ENCODE results near the gene GTPBP3. TPM values are rescaled to one million over a fixed set of nuclear protein-coding genes. Genes with fewer than 3 reads are reported as not detected.
A peak's percentile ranks its signal among the peaks of the same experiment; 100 is the strongest.

Gene GTPBP3
- total and polyA plus RNA-seq, 9 of the 15 experiments (the other 6 are each of a cell fraction or from before 2014, with no cell fraction given), result 4.9 to 124 (median 22.6) TPM

DNA sequence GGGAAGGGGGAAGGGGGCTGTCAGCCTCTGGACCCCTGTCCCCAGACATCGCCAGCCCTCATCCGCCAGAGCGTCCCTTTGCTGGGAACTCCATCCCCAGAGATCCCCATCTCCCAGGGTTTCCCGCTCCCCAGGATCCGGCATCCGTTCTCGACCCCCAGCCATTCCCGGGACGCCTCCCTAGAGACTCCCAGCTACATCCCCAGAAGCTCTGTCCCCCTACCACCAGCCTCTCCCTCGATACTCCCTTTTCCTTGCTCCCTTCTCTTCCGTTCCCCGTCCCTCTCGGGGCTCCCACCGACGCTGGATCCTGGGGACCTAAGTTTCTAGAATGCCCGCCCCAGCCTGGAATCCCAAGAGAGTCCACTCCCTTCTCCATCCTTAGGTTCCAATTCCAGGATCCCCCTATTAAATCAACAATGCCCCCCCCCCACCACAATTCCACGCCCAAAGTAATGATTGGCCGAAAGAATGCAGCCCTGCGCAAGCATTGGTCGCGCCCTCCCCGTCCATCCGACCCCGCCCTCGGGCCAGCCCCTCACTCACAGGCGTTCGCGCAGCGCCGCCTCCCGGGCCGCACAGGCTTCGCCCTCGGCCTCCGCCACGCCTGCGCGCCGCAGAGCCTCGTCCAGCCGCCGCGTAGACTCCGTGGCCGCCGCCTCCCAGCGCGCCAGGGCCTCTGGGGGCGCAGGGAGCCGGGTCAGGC lies 53.5 kb downstream of the GTPBP3 start (continued):
- TF ChIP-seq RFX1 (IDR thresholded peaks at IDR 0.05) (no peak), CHD4 (IDR thresholded peaks at IDR 0.05; ENCODE audit: insufficient read depth, insufficient replicate concordance, low read depth, low read length, poor library complexity, severe bottlenecking) (no peak), ZBTB1 (CRISPR knock-in tag; IDR thresholded peaks at IDR 0.05; ENCODE audit: borderline replicate concordance, low read depth) (no peak), RHOXF2B (CRISPR knock-in tag; conservative IDR thresholded peaks at IDR 0.05) (no peak), ZNF740 (CRISPR knock-in tag; IDR thresholded peaks at IDR 0.05) (peak; percentile 94), ZNF740 (tag; IDR thresholded peaks at IDR 0.05) (peak in 1 of 2 experiments; percentile 74; a peak in 2 of 4 replicates), ASH1L (IDR thresholded peaks at IDR 0.05; ENCODE audit: borderline replicate concordance, low read depth, partially characterized antibody) (peak; percentile 25), ETS2 (tag; IDR thresholded peaks at IDR 0.05; ENCODE audit: borderline replicate concordance, poor library complexity, severe bottlenecking) (no peak)
- TF ChIP-seq, protein P1, sequence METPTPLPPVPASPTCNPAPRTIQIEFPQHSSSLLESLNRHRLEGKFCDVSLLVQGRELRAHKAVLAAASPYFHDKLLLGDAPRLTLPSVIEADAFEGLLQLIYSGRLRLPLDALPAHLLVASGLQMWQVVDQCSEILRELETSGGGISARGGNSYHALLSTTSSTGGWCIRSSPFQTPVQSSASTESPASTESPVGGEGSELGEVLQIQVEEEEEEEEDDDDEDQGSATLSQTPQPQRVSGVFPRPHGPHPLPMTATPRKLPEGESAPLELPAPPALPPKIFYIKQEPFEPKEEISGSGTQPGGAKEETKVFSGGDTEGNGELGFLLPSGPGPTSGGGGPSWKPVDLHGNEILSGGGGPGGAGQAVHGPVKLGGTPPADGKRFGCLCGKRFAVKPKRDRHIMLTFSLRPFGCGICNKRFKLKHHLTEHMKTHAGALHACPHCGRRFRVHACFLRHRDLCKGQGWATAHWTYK (CRISPR knock-in tag; IDR thresholded peaks at IDR 0.05), result 0 out of 2 replicates have a peak, but pooled peaks have one; percentile 48
- TF ChIP-seq, protein P2, sequence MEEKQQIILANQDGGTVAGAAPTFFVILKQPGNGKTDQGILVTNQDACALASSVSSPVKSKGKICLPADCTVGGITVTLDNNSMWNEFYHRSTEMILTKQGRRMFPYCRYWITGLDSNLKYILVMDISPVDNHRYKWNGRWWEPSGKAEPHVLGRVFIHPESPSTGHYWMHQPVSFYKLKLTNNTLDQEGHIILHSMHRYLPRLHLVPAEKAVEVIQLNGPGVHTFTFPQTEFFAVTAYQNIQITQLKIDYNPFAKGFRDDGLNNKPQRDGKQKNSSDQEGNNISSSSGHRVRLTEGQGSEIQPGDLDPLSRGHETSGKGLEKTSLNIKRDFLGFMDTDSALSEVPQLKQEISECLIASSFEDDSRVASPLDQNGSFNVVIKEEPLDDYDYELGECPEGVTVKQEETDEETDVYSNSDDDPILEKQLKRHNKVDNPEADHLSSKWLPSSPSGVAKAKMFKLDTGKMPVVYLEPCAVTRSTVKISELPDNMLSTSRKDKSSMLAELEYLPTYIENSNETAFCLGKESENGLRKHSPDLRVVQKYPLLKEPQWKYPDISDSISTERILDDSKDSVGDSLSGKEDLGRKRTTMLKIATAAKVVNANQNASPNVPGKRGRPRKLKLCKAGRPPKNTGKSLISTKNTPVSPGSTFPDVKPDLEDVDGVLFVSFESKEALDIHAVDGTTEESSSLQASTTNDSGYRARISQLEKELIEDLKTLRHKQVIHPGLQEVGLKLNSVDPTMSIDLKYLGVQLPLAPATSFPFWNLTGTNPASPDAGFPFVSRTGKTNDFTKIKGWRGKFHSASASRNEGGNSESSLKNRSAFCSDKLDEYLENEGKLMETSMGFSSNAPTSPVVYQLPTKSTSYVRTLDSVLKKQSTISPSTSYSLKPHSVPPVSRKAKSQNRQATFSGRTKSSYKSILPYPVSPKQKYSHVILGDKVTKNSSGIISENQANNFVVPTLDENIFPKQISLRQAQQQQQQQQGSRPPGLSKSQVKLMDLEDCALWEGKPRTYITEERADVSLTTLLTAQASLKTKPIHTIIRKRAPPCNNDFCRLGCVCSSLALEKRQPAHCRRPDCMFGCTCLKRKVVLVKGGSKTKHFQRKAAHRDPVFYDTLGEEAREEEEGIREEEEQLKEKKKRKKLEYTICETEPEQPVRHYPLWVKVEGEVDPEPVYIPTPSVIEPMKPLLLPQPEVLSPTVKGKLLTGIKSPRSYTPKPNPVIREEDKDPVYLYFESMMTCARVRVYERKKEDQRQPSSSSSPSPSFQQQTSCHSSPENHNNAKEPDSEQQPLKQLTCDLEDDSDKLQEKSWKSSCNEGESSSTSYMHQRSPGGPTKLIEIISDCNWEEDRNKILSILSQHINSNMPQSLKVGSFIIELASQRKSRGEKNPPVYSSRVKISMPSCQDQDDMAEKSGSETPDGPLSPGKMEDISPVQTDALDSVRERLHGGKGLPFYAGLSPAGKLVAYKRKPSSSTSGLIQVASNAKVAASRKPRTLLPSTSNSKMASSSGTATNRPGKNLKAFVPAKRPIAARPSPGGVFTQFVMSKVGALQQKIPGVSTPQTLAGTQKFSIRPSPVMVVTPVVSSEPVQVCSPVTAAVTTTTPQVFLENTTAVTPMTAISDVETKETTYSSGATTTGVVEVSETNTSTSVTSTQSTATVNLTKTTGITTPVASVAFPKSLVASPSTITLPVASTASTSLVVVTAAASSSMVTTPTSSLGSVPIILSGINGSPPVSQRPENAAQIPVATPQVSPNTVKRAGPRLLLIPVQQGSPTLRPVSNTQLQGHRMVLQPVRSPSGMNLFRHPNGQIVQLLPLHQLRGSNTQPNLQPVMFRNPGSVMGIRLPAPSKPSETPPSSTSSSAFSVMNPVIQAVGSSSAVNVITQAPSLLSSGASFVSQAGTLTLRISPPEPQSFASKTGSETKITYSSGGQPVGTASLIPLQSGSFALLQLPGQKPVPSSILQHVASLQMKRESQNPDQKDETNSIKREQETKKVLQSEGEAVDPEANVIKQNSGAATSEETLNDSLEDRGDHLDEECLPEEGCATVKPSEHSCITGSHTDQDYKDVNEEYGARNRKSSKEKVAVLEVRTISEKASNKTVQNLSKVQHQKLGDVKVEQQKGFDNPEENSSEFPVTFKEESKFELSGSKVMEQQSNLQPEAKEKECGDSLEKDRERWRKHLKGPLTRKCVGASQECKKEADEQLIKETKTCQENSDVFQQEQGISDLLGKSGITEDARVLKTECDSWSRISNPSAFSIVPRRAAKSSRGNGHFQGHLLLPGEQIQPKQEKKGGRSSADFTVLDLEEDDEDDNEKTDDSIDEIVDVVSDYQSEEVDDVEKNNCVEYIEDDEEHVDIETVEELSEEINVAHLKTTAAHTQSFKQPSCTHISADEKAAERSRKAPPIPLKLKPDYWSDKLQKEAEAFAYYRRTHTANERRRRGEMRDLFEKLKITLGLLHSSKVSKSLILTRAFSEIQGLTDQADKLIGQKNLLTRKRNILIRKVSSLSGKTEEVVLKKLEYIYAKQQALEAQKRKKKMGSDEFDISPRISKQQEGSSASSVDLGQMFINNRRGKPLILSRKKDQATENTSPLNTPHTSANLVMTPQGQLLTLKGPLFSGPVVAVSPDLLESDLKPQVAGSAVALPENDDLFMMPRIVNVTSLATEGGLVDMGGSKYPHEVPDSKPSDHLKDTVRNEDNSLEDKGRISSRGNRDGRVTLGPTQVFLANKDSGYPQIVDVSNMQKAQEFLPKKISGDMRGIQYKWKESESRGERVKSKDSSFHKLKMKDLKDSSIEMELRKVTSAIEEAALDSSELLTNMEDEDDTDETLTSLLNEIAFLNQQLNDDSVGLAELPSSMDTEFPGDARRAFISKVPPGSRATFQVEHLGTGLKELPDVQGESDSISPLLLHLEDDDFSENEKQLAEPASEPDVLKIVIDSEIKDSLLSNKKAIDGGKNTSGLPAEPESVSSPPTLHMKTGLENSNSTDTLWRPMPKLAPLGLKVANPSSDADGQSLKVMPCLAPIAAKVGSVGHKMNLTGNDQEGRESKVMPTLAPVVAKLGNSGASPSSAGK (IDR thresholded peaks at IDR 0.05), result no peak
- TF ChIP-seq, protein P3, sequence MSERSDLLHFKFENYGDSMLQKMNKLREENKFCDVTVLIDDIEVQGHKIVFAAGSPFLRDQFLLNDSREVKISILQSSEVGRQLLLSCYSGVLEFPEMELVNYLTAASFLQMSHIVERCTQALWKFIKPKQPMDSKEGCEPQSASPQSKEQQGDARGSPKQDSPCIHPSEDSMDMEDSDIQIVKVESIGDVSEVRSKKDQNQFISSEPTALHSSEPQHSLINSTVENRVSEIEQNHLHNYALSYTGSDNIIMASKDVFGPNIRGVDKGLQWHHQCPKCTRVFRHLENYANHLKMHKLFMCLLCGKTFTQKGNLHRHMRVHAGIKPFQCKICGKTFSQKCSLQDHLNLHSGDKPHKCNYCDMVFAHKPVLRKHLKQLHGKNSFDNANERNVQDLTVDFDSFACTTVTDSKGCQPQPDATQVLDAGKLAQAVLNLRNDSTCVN (CRISPR knock-in tag; IDR thresholded peaks at IDR 0.05), result 0 out of 2 replicates have a peak, but pooled peaks have one; percentile 8
